Heart right ventricle (tissue), 16 donors: Measurements from ENCODE around the gene ARMC8. TPM values are rescaled to one million over a fixed set of nuclear protein-coding genes. Genes with fewer than 3 reads are reported as not detected.

Experiments
- ATAC-seq, 8 donors: fragments of 200-7000 bp; cut with Tn5 transposase; one replicate each; pipeline ENCODE4 v1.9.1; 2020; ENCODE audit warnings: mild to moderate bottlenecking in 8 of 8, moderate library complexity in 8 of 8, moderate number of reproducible peaks in 1 of 8
- DNase-seq, 2 donors: peaks; one replicate each; pipeline ENCODE4 v3.0.0-alpha.2; 2020
- H3K27ac ChIP-seq, 10 donors: fragments of 200-600 bp; sonication (generic) in 2 of 10; one replicate each; pipeline versions ENCODE4 v1.5.0 to v1.8.0; 2020 to 2022; ENCODE audit warnings: mild to moderate bottlenecking in 3 of 10
- H3K27me3 ChIP-seq, 7 donors: fragments of 200-600 bp; one replicate each; pipeline ENCODE4 v1.8.0; 2021 to 2022; ENCODE audit warnings: mild to moderate bottlenecking in 2 of 7
- H3K36me3 ChIP-seq, 9 donors: fragments of 200-600 bp; sonication (generic) in 1 of 9; one replicate each; pipeline versions ENCODE4 v1.5.0 to v1.8.0; 2020 to 2022; ENCODE audit warnings: mild to moderate bottlenecking in 2 of 9
- H3K4me1 ChIP-seq, 9 donors: fragments of 200-600 bp; sonication (generic) in 1 of 9; one replicate each; pipeline versions ENCODE4 v1.5.0 to v1.8.0; 2020 to 2022; ENCODE audit warnings: mild to moderate bottlenecking in 4 of 9
- H3K4me3 ChIP-seq, 10 donors: fragments of 200-600 bp; sonication (generic) in 2 of 10; one replicate each; pipeline versions ENCODE4 v1.5.0 to v1.8.0; 2020 to 2022; ENCODE audit warnings: mild to moderate bottlenecking in 7 of 10, moderate library complexity in 2 of 10
- H3K9me3 ChIP-seq, 11 donors: fragments of 200-600 bp in 10 of 11; sonication (generic) in 2 of 11; one replicate each; pipeline versions ENCODE4 v1.5.0 to v1.8.0; 2013 to 2022; ENCODE audit warnings: mild to moderate bottlenecking in 2 of 11, control low read depth in 1 of 11, moderate library complexity in 1 of 11
- CTCF ChIP-seq, 9 donors: fragments of 200-600 bp; sonication (generic) in 2 of 9; IDR thresholded peaks; one replicate each; pipeline versions ENCODE4 v1.5.0 to v1.8.0; 2021 to 2022; ENCODE audit warnings: antibody characterized with exemption in 9 of 9, mild to moderate bottlenecking in 5 of 9, moderate library complexity in 1 of 9
- WGBS, 2 donors: extraction: QIAGEN DNeasy Blood & Tissue Kit; methylation state at CpG; one replicate each; pipeline ENCODE4 v1.1.7; 2013; ENCODE audit warnings: inconsistent platforms in 1 of 2; 5-methylcytosine and 5-hydroxymethylcytosine counted together
- intact Hi-C, 10 donors: fragments of 100-400 bp; cut with DNase I; formaldehyde crosslinking; loops; one replicate each; pipeline versions ENCODE4 v1.11.1 to v1.14.2; 2022
- polyA plus RNA-seq, 2 donors: library from polyadenylated mRNA; stranded (reverse); fragments of 200-250 nt; gene quantifications; one replicate each; pipeline ENCODE4 v1.2.3, GENCODE V29; 2013
- total RNA-seq, 10 donors: library from RNA; stranded (reverse); fragmentation: NEBNext Ultra II Directional in 3 of 10; extraction: Animal tissue kit (Norgen Biotek cat#: 25700) in 3 of 10; gene quantifications; one replicate each; pipeline versions ENCODE4 v1.2.1 to v1.2.4, GENCODE V29; 2021 to 2023
- donor health status: Arrhythmogenic right ventricular cardiomyopathy.
- donor health status: ischemic (EF 13 %, LVEDD 7.1; RV severe dilation, severe dysfunction).
- donor health status: healthy with polysubstance abuse.
- donor health status: DM: no; HTN: yes; CAD: no.
- donor health status: DM: no; HTN: no; CAD: no.
- donor health status: ischemic (EF 25% LVEDD 6.9; RV normal size, moderate dysfunction).
- donor health status: ischemic (EF 25% LVEDD 5.7; RV mildly dilated, moderate dysfunction).
- donor health status: healthy.
- donor health status: DM: yes; HTN: yes; CAD: no.
- donor health status: Ischemic cardiomyopathy.
- donor health status: ischemic (EF 35%, LVEDD 5.7; RV mildly dilated, moderate dysfunction).
- donor health status: nonischemic (EF 11% LVEDD 7.7; RV severe dilation, severe dysfunction).
- donor health status: DM: yes; HTN: yes; CAD: no.
- donor health status: PGD.
- donor health status: ischemic (EF 29% LVEDD 5.4; RV normal size, mild dysfunction).
- donor health status: nonischemic (EF 23%, LVEDD 6.1; RV moderate dilation, normal function).

Gene ARMC8
- total and polyA plus RNA-seq, 12 donors, result 13.8 to 49.3 (median 30.0) TPM

GRCh38 chr3:138270245-138270644 is 83.1 kb downstream of the ARMC8 start:
- H3K9me3 ChIP-seq, result no peaks in the 10 kb centered on the region
- intact Hi-C loops, result loop anchor here in 1 of 10 donors (5.0 kb wide), 1 partner anchor 1092 kb away; no protein-coding TSS in a partner anchor
- no peak for DNase-seq
- no peaks in the 10 kb centered on the region for H3K27me3 ChIP-seq
- ATAC-seq, result no peak
- peaks cover 0 to 100% (median 36%) of the 10 kb centered on the region in 9 donors for H3K36me3 ChIP-seq
- WGBS, 2 donors, result 95 to 96% methylated on average over 2 of the region's 2 CpGs
- no peak overlapping the region for H3K27ac ChIP-seq
- no peaks in the 10 kb centered on the region for H3K4me1 ChIP-seq
- H3K4me3 ChIP-seq, result no peak overlapping the region
- TF ChIP-seq CTCF (IDR thresholded peaks at IDR 0.05), result no peak

- H3K4me1 ChIP-seq, result no peaks in the 10 kb centered on the region
- H3K27ac ChIP-seq, result no peak overlapping the region
- H3K4me3 ChIP-seq, result no peak overlapping the region
- intact Hi-C loops, result loop anchor here in 1 of 10 donors (5.0 kb wide), 1 partner anchor 1091 kb away; no protein-coding TSS in a partner anchor
- H3K9me3 ChIP-seq, result no peaks in the 10 kb centered on the region
- 99% methylated on average over 2 of the region's 2 CpGs for WGBS, 2 donors
- no peak for DNase-seq
- peaks cover 0 to 100% (median 29%) of the 10 kb centered on the region in 9 donors for H3K36me3 ChIP-seq
- no peaks in the 10 kb centered on the region for H3K27me3 ChIP-seq
- ATAC-seq, result no peak
- no peak for TF ChIP-seq CTCF (IDR thresholded peaks at IDR 0.05)
Measured at GRCh38 chr3:138271189-138271794, 84.2 kb downstream of the ARMC8 start.

- no peaks in the 10 kb centered on the region for H3K27me3 ChIP-seq
- ATAC-seq, result no peak
- 99% methylated on average over 3 of the region's 3 CpGs for WGBS, 2 donors
- no peak for DNase-seq
- no peak for TF ChIP-seq CTCF (IDR thresholded peaks at IDR 0.05)
- H3K36me3 ChIP-seq, result peaks cover 0 to 74% (median 19%) of the 10 kb centered on the region in 9 donors
- no peak overlapping the region for H3K27ac ChIP-seq
- intact Hi-C loops, result no loop called here
- H3K4me3 ChIP-seq, result no peak overlapping the region
- H3K9me3 ChIP-seq, result no peaks in the 10 kb centered on the region
- H3K4me1 ChIP-seq, result no peaks in the 10 kb centered on the region
Measured at GRCh38 chr3:138281561-138281960, 94.5 kb downstream of the ARMC8 start.

- Histone ChIP-seq H3K36me3 (peaks cover 0 to 77% (median 27%) of the 10 kb centered on the region in 9 donors), H3K27me3 (no peaks in the 10 kb centered on the region), H3K4me3 (no peak overlapping the region), H3K9me3 (no peaks in the 10 kb centered on the region), H3K27ac (no peak overlapping the region), H3K4me1 (no peaks in the 10 kb centered on the region)
- no peak for ATAC-seq
- 98 to 100% methylated on average over 2 of the region's 2 CpGs for WGBS, 2 donors
- no peak for TF ChIP-seq CTCF (IDR thresholded peaks at IDR 0.05)
- intact Hi-C loops, result no loop called here
- no peak for DNase-seq
Measured at GRCh38 chr3:138282836-138283235, 95.7 kb downstream of the ARMC8 start.
